ENCODE measurements around the gene ENPP6. TPM values are rescaled to one million over a fixed set of nuclear protein-coding genes. Genes with fewer than 3 reads are reported as not detected.
A peak's percentile ranks its signal among the peaks of the same experiment; 100 is the strongest.

Gene ENPP6
- not detected in 2 replicates for total RNA-seq (2014; rRNA removed)
- polyA plus RNA-seq (2012), result not detected

DNA sequence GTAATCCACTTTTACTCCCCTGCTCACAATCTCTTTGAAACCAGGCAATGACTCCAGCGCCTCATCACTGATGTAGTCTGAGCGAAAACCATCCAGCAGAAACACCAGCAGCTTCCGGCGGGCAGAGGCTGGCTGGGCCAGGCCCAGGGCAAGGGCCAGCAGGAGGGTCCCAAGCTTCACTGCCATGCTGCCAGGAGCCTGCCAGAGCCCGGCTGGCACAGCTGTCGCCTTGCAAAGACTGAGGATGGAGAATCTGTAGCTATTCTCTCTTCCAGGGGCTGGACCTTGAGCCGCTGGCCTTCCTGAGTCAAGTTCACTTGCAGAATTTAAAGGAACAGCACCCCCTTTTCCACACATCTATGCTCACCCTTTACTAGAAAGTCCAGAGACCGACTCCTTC is at the start of gene ENPP6:
TSS of gene ENPP6 (minus strand) at position 240 of the 400 bp plus-strand sequence. CDS start at position 186, 54 bp downstream.
- no peak for DNase-seq (ENCODE audit: low read depth)

DNA sequence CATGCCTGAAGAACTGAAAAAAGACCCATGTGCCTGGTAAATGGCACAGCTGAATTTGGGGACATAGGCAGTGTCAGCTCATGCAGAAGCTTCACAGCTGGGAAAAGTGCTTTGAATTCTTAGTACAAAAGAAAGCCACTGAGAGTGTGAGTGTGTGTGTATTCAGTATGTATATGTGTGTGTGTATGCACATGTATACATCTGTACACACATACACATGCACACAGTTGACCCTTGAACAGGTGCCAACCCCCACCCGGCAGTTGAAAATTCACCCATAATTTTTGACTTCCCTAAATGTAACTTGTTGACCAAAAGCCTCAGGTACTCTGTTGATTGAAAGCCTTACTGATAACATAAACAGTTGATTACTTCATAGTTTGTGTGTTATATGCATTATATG is 49.5 kb upstream of the ENPP6 start:
- DNase-seq (ENCODE audit: low read depth), result no peak

DNA sequence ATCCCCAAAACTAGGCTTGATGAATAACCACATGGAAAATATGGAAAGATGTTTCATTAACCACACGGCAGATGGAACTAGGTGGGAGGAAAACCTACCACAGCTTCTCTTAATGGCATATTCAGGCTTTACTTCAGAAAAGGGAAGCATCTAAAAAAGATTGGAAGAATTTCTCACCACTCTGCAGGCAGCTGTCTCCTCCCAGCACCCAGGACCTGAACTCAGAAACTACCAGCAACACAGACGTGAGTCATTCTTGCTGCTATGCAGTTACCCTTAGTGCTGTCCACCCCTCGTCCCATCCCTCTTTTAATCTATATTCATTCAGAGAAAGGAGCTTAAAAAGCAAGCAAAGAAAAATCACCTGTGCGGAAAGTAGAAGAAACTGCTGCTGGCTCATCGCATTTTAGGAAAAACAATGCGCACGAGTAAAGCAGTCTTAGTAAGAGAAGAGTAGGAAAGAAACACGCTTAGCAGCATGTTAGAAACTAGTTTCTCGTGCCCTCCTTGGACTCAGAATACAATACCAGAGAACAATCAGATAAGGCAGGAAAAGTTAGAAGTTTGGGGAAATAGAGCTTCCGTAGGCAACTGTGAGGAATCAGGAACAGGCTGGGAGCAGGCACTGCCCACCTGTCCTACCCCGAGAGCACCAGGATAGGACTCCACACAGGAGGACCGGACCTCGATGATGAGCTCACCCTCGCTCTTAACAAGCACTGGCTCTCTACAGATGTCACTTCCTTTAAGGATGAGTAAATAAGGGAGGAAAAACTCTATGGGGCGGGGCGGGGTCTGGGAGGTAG is 48.1 kb upstream of the ENPP6 start:
- DNase-seq (ENCODE audit: low read depth), result peak; percentile 60

DNA sequence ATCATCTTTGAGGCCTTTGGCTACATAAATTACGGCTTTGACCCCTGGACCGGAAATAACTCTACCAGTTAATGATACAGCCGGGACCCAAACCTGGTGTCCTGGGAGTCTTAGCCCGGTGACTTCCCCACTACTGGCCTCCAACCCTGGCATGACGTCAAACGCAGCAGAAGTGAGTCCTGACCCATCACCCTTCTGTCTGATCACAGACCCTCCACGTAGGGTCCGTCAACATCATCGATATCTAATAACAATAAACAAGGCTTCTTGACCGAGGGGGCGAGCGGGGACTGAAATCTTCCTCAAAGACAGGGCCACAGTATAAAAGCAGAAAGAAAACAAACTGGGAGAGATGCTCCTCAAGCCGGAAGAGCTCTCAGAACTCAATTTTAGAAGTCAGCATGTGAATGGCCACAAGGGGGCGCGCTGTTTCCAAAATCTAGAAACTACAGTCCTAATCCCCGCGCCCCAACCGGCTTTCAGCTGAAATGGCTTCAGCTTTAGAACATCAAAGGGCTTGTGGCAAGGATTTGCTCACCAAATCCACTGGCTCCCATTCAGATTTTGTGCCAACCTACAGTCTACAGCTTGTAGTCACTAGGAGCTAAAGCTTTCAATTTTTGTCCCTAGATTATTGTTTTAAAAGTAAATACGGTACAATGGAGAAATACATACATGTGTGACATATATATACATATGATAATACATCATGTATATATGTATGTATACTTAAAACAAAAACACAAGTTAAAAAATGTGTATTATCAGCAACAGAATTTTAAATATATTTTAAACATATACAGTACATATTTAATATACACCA is 46.4 kb upstream of the ENPP6 start:
- DNase-seq (ENCODE audit: low read depth), result peak; percentile 93

DNA sequence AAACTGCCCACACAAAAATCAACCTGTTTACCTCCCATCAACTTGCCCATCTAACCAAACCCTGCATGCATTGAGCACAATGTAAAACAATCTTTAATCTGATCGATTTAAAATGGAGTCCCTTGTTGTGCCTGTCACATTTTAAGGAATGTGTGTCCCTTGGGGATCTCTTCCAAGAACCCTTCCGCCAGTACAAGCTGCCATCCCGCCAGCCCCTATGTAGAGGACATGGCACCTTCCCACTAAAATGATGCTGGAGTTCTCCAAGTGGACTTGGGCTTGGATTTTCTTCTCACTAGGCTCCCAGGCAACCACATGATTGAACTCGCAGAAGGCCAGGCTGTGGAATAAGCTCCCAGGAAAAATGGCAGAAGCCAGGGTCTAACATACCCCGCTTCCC is 45.8 kb upstream of the ENPP6 start:
- DNase-seq (ENCODE audit: low read depth), result no peak

DNA sequence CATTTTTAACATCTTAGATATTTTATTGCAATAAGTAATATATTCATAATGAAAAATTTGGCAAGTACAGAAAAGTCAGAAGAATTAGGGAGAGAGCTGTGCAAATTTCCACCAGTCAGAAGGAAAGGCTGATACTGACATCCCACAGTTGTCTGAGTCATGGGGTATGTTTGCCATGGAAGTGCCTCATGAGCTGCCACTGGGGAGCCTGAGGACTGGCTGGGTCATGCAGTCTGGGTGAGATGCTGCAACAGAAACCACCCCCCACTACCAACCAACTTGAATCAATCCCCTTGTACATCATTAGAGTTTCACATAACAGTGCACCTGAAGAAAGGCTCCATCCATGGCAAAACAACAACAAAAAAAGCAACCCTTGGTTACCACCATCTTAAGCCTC is 45.2 kb upstream of the ENPP6 start:
- DNase-seq (ENCODE audit: low read depth), result peak; percentile 43

DNA sequence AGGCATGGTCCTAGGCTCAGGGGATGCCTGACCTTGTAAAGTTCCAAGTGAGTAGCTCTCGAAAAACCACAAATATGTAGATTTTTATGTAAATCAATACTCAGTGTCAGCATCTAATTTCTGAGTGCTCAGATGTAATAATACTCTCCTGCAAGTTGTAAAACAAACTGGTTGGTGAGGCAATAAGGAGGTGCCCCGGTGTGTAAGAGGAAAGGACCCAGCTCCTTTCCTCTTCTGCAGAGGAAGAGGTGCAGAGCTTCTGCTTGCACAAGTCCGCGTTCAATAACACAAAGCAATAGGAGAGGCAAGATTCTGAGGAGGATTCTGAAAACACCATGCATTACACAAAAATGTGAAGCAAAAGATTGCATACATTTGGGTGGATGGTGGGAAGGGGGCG is 43.6 kb upstream of the ENPP6 start:
- DNase-seq (ENCODE audit: low read depth), result no peak

DNA sequence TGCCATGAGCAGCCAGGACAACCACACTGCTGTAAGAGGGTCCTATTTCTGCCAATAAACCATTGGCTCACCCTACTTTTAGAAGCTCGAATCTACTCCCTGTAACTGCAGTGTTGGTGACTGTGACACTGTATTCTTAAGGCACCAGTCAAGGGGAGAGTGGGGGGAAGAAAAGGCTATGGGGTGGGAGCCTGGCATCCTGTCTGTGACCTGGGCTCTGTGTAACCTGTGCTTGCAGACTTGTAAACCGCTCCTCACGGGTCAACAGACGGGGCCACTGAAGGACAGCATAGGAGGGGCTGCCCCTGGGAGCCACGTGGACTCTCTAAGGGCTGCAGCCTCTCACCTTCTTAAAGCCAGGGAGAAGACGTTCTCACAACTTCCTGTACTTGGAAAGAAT is 42.2 kb upstream of the ENPP6 start:
- no peak for DNase-seq (ENCODE audit: low read depth)

DNA sequence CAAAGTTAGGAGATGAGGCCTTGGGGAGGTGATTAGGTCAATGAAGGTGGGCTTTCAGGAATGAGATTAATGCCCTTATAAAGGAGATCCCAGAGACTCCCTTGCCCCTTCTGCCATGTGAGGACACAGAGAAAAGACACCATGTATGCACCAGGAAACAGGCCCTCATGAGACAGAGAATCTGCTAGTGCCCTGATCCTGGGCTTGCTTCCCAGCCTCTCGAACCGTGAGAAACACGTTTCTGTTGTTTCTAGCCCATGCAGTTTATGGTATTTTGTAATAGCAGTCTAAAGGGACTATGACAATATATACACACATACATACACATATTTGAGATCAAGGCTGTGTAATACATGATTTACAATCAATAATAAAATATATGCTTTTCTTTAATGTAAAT is 41.4 kb upstream of the ENPP6 start:
- DNase-seq (ENCODE audit: low read depth), result no peak

DNA sequence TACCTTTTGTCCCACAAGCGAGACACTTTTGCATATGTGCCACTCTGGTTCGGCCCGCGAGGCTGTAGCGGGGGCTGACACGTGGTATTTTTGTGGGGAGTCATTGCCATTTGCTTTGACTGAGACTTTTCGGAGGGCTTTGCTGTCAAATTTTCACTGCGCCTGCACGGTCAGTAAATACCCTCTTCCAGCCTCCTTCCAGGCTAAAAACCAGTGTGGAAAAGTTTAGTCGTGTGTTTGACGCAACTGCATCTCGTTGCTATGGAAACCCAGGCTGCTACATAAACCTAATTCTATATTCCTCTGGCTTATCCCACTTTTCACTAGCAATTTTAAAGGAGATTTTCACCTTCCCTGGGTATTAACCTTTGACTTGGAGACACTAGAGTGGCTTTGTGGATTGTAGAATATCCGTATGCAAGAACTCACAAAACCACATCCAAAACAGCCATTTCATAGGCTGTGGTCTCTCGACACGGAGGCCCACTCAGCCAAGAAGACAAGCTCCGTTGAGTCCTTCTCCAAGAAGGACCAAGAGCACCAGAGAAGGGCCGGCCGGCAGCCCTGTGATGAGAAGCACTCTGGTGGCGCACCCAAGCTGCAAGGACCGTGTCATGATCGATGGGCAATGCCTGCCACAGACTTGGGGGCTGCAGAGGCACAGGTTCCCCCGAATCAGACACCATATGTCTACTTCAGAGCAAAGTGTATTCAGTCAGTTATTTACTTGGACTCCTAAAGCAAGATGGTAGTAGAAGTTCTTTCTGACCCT is 38.4 kb upstream of the ENPP6 start:
- no peak for DNase-seq (ENCODE audit: low read depth)

DNA sequence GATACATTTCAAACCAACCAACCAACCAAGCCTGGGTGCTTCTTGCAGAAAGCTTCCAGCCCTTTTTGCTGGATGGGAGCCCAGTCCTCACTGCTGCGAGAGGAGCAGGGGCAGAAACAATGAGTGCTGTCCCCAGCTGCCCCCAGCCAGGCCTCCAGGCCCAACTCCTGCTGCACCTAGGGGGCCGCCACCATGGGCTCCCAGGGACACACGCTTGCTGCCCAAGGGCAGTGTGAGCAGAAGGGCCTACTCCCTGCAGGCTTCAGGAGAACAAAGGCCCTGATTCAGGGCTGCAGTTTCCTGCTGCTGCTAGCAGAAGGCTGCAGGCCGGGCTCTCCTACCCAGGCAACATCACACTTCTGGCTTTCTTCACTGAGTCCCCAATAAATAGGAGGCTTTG is 37.7 kb upstream of the ENPP6 start:
- no peak for DNase-seq (ENCODE audit: low read depth)

DNA sequence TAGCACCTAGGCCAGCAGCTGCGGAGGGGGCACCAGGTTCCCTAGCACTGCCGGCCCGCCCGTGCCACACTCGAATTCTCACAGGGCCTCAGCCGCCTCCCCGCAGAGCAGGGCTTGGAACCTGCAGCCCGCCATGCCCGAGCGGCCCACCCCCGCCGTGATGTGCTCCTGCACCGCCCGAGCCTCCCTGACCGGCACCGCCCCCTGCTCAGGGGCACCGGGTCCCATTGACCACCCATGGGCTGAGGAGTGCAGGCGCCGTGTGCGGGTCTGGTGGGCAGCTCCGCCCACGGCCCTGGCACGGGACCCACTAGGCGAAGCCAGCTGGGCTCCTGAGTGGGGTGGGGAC is 35.4 kb upstream of the ENPP6 start:
- no peak for DNase-seq (ENCODE audit: low read depth)

DNA sequence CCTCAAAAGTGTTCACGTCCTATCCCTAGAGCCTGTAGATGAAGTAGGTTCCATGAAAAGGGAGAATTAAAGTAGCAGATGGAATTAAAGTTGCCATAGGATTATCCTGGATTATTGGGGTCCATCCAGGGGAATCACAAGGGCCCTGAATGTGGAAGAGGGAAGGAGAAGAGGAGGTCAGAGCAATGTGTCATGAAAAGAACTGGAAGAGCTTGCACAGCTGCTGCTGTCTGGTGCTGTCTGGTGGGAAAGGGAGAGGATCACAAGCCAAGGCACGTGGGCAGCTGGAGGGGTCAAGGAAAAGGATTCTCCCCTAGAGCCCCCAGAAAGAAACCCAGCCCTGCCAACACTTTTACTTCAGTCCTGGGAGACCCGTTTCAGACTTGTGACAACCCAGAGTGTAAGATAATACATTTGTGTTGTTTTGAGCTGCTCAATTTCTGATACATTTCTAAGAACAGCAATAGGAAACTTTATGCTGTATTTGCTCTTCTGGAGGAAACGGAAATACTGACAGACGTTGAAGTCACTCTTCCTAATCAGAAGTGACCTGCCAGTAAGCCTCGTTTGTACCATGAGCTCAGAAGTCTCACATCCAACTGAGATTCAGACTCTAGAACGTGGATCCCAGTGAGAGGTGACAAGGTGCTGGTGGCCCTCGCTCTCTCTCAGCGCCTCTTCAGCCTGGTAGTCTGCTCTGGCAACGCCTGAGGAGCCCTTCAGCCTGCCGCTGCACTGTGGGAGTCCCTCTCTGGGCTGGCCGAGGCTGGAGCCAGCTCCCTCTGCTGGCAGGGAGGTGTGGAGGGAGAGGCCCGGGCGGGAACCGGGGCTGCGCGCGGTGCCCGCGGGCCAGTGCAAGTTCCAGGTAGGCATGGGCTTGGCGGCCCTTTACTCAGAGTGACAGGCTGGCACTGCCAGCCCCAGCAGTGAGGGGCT is 34.7 kb upstream of the ENPP6 start:
- no peak for DNase-seq (ENCODE audit: low read depth)

DNA sequence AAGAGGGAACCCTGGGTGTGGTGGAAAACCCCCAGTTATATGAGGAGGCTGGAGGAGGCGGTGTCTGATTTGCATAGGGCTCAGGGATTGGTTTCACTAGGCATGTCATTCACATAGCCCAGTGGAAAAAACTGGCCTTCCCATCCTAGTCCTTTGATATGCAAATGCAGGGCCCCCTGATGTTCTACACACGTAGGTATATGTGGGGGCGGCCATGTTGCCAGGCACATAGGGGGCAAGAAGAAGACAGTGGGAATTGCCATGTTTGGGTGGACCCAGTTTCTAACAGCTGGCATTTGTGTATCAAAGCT is 34.0 kb upstream of the ENPP6 start:
- no peak for DNase-seq (ENCODE audit: low read depth)

DNA sequence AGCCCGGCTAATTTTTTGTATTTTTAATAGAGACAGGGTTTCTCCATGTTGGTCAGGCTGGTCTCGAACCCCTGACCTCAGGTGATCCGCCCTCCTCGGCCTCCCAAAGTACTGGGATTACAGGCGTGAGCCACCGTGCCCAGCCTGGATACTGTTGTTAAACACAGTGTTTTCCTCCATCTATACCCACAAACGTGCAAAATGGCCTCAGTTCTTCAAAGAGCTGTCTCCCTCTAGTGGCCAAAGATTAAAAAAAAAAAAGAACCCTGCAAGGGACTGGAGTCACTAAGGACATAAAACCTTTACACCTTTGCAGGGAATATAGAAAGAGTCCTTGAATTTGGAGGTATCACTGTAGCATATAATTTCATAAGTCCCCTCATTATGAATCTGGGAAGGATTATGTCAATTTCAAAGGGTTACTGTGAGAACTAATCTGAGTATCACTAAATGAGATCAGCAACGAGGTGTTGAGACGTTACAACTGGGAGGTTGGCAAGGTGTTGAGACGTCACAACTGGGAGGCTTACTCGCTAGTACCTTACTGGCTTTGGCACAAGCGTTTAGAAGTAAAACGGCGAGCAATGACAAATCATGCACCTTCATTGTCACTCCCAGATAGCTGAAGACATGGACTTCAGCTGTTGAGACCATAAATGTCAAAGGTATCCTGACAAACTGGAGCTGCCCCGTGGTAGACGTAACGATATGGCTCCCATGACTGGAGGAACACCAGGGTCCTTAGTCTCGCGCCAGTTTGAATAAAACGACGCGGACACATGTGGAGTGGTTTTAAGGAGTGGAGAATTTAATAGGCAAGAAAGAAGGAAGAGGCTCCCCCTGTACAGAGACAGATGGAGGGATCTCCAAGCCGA is 33.4 kb upstream of the ENPP6 start:
- peak; percentile 59 for DNase-seq (ENCODE audit: low read depth)

DNA sequence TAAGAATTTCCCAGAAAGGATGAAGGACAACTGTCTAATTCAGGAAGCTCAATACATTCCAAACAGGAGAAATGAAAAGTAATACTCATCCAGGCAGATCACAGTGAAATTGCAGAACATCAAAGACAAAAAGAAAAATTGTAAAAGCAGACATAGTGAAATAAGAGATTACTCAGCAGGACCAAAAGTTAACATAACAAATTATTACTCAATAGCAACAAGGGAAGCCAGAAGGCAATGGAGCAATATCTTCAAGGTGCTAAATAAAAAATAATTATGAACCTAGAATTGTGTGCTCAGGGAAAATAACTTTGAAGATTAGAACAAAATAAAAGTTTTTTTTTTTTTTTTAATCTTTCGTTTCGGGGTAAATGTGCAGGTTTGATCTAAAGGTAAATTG is 30.5 kb upstream of the ENPP6 start:
- no peak for DNase-seq (ENCODE audit: low read depth)

DNA sequence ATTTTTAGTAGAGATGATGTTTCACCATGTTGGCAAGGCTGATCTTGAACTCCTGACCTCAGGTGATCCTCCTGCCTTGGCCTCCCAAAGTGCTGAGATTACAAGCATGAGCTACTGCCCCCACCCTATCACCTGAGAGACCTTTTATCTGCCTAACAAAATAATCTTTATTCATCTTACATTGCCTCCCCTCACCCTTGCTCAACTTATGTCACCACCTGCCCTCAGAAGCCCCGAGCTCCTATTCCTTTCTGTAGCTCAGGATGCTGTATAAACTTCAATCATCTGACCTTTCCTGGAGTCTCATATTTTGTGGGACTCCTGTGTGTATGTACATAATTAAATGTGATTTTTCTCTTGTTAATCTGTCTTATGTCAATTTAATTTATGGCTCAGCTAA is 29.7 kb upstream of the ENPP6 start:
- no peak for DNase-seq (ENCODE audit: low read depth)

DNA sequence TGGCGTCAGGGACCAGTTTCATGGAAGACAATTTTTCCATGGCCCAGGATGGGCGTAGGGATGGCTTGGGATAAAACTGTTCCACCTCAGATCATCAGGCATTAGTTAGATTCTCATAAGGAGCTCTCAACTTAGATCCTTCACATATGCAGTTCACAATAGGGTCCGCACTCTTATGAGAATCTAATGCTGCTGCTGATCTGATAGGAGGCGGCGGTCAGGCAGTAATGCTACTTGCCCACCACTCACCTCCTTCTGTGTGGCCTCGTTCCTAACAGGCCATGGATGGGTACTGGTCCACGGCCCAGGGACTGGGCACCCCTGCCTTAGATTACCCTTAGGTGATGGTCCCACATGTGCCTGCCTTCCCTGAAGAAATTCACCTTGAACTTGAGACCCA is 28.8 kb upstream of the ENPP6 start:
- no peak for DNase-seq (ENCODE audit: low read depth)

DNA sequence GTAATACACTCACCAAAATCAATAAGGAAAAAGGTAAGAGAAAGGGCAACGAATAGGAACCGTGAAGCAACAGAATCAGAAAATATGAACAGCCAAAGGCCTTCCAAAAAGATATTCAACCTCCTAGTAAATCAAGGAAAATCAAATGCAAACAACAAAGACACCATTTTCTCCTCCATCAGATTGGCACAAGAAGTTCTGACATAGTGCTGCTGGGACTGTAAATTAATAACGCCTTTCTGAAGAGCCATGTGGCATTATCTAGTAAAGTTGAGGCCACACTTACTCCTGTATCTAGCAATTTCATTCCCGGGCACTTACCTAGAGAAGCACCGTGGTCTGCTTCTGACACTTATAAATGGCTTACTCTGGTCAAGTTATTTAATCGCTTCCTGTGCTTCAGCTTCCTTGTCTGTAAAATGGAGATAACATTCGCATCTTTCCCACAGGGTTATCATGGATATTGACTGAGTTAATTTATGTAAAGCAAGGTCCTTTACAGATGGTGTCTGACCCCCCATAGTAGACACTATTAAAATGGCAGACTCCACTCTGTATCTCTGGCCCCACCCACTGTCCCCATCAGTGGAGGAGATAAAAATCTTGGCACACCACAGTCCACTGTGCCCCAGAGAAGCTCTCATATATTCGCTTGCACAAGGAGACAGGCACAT is 20.5 kb upstream of the ENPP6 start:
- DNase-seq (ENCODE audit: low read depth), result no peak

DNA sequence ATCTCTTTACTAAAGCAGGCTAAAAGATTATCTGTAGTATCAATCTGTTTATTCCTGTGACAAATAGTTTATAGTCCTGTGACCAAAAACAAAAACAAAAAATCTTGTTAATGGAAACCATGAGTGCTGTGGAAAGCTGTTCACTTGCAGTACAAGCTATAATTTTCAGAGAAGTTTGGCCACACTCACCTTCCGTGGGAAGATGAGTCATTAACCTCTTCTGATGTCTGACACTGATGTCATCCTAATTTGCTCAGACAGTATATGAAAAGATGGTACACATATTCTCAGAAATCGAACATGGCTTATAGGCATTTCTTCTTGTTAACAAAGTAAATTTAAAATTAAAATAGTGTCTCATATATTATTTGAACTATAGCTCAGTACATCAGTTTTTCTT is 19.9 kb upstream of the ENPP6 start:
- DNase-seq (ENCODE audit: low read depth), result no peak

Measured in LHCN-M2 (cell line).